IMR-90 (cell line): ENCODE measurements around the gene CLIC3. TPM values are rescaled to one million over a fixed set of nuclear protein-coding genes. Genes with fewer than 3 reads are reported as not detected.

Source experiments
- ATAC-seq: fragments of 200-7000 bp; cut with Tn5 transposase; 2 replicates; pipeline ENCODE4 v1.9.1; 2020; ENCODE audit warnings: low read depth, mild to moderate bottlenecking, moderate library complexity
- BruUV-seq: library from RNA; stranded (reverse); fragments of 400-500 nt; replicated peaks from 2 replicates; lab custom pipeline; 2021; lab: Mats Ljungman, UMichigan
- CTCF ChIA-PET: fragments of 300-600 bp; formaldehyde crosslinking; extraction: SDS; loops from one replicate; lab custom pipeline; 2021; ENCODE audit warnings: antibody characterized with exemption; lab: Yijun Ruan, JAX
- POLR2A ChIA-PET: fragments of 300-600 bp; sonication (Branson Sonifier 250); formaldehyde crosslinking; loops from one replicate; lab custom pipeline; 2022; ENCODE audit warnings: antibody characterized with exemption; ENCODE audit not compliant: unreplicated experiment; lab: Charles Lee
- DNase-seq: peaks from one replicate; pipeline ENCODE4 v3.0.0; 2013
- H2AFZ ChIP-seq: replicated peaks from 2 replicates; pipeline ENCODE3; 2013; ENCODE audit warnings: low read length, mild to moderate bottlenecking; ENCODE audit not compliant: poor library complexity
- H2AK5ac ChIP-seq: 2 replicates; pipeline ENCODE4 v1.6.1; 2013; ENCODE audit warnings: low read depth, low read length, inconsistent platforms
- H2AK9ac ChIP-seq: replicated peaks from 2 replicates; pipeline ENCODE3; 2013; ENCODE audit warnings: mild to moderate bottlenecking, low read depth, low read length, moderate library complexity; ENCODE audit not compliant: poor library complexity
- H2BK120ac ChIP-seq: 2 replicates; pipeline ENCODE4 v1.6.1; 2013; ENCODE audit warnings: low read depth, low read length, inconsistent platforms
- H2BK15ac ChIP-seq: 3 replicates; pipeline ENCODE4 v1.6.1; 2013; ENCODE audit warnings: low read depth, low read length, inconsistent platforms
- H2BK20ac ChIP-seq: 2 replicates; pipeline ENCODE4 v1.6.1; 2013; ENCODE audit warnings: low read depth, mild to moderate bottlenecking, inconsistent platforms, low read length, moderate library complexity
- H2BK5ac ChIP-seq: 2 replicates; pipeline ENCODE4 v1.6.1; 2013; ENCODE audit warnings: mild to moderate bottlenecking, low read depth, low read length, inconsistent platforms; ENCODE audit not compliant: poor library complexity, severe bottlenecking
- H3K14ac ChIP-seq: replicated peaks from 2 replicates; pipeline ENCODE4 v1.6.1; 2013; ENCODE audit warnings: low read depth, low read length, inconsistent platforms
- H3K18ac ChIP-seq: 2 replicates; pipeline ENCODE4 v1.6.1; 2013; ENCODE audit warnings: low read depth, low read length, control low read depth
- H3K23ac ChIP-seq: 2 replicates; pipeline ENCODE4 v1.6.1; 2013; ENCODE audit warnings: low read depth, low read length, inconsistent platforms
- H3K27ac ChIP-seq: 2 replicates; pipeline ENCODE4 v1.5.1; 2013; ENCODE audit warnings: mild to moderate bottlenecking, control low read depth, low read length; ENCODE audit not compliant: insufficient read depth
- H3K27me3 ChIP-seq: 2 replicates; pipeline ENCODE4 v1.6.1; 2013; ENCODE audit warnings: low read length; ENCODE audit not compliant: control insufficient read depth, insufficient read depth
- H3K36me3 ChIP-seq: 2 replicates; pipeline ENCODE4 v1.6.1; 2013; ENCODE audit warnings: low read length, mixed read lengths; ENCODE audit not compliant: control insufficient read depth, insufficient read depth
- H3K4ac ChIP-seq: 2 replicates; pipeline ENCODE4 v1.6.1; 2013; ENCODE audit warnings: low read depth, low read length, inconsistent platforms
- H3K4me1 ChIP-seq: 2 replicates; pipeline ENCODE4 v1.6.1; 2013; ENCODE audit warnings: low read length, mixed read lengths; ENCODE audit not compliant: control insufficient read depth, insufficient read depth
- H3K4me2 ChIP-seq: 2 replicates; pipeline ENCODE4 v1.6.1; 2013; ENCODE audit warnings: low read depth, mild to moderate bottlenecking, control low read depth, low read length, moderate library complexity
- H3K4me3 ChIP-seq: 2 replicates; pipeline ENCODE4 v1.5.1; 2013; ENCODE audit warnings: low read depth, mild to moderate bottlenecking, control low read depth, low read length, moderate library complexity; ENCODE audit not compliant: insufficient read depth
- H3K56ac ChIP-seq: 2 replicates; pipeline ENCODE4 v1.6.1; 2013; ENCODE audit warnings: low read length, inconsistent platforms; ENCODE audit not compliant: insufficient read depth; ENCODE audit errors: extremely low read depth
- H3K79me1 ChIP-seq, 2 experiments: 2 replicates each; pipeline ENCODE4 v1.6.1; 2013; ENCODE audit warnings: low read length in 2 of 2, inconsistent platforms in 1 of 2, low read depth in 1 of 2
- H3K9ac ChIP-seq: 2 replicates; pipeline ENCODE4 v1.6.1; 2013; ENCODE audit warnings: low read depth, low read length, control low read depth
- H3K9me1 ChIP-seq: 2 replicates; pipeline ENCODE4 v1.6.1; 2013; ENCODE audit warnings: low read length, inconsistent platforms; ENCODE audit not compliant: insufficient read depth
- H3K9me3 ChIP-seq: 2 replicates; pipeline ENCODE4 v1.6.1; 2013; ENCODE audit warnings: low read length; ENCODE audit not compliant: control insufficient read depth, insufficient read depth
- H4K20me1 ChIP-seq: 2 replicates; pipeline ENCODE4 v1.6.1; 2013; ENCODE audit warnings: low read length, inconsistent platforms; ENCODE audit not compliant: insufficient read depth
- H4K5ac ChIP-seq: 2 replicates; pipeline ENCODE4 v1.6.1; 2013; ENCODE audit warnings: mild to moderate bottlenecking, low read depth, low read length, control low read depth
- H4K8ac ChIP-seq, 2 experiments: 2 replicates each; pipeline ENCODE4 v1.6.1; 2013; ENCODE audit warnings: low read depth in 2 of 2, low read length in 2 of 2, control low read depth in 1 of 2, inconsistent platforms in 1 of 2
- H4K91ac ChIP-seq: 2 replicates; pipeline ENCODE4 v1.6.1; 2013; ENCODE audit warnings: low read depth, low read length, inconsistent platforms; ENCODE audit not compliant: insufficient read depth
- CEBPB ChIP-seq: IDR thresholded peaks from 2 replicates; pipeline ENCODE4 v1.6.1; 2012; ENCODE audit warnings: low read depth, low read length, improper control_type of control experiment
- CTCF ChIP-seq: conservative IDR thresholded peaks from 2 replicates; pipeline ENCODE4 v1.5.1; 2012; ENCODE audit warnings: mild to moderate bottlenecking, low read depth, low read length, improper control_type of control experiment
- FOS ChIP-seq: fragments of 150-350 bp; IDR thresholded peaks from 2 replicates; pipeline ENCODE4 v1.6.1; 2016; ENCODE audit warnings: low read depth, low read length
- MXI1 ChIP-seq: IDR thresholded peaks from 2 replicates; pipeline ENCODE4 v1.6.1; 2012; ENCODE audit warnings: low read depth, mild to moderate bottlenecking, low read length, moderate library complexity, borderline replicate concordance
- NFE2L2 ChIP-seq: fragments of 150-350 bp; IDR thresholded peaks from 2 replicates; pipeline ENCODE4 v1.6.1; 2016; ENCODE audit warnings: low read depth, mild to moderate bottlenecking, low read length
- RCOR1 ChIP-seq: IDR thresholded peaks from 2 replicates; pipeline ENCODE4 v1.6.1; 2012; ENCODE audit warnings: mild to moderate bottlenecking, low read length, improper control_type of control experiment; ENCODE audit not compliant: insufficient replicate concordance
- WGBS, 2 experiments: methylation state at CpG; one replicate each; pipeline versions ENCODE4 v1.1.5 to v1.1.7; 2013; ENCODE audit warnings: missing lambda C conversion rate in 2 of 2; ENCODE audit not compliant: insufficient read length in 1 of 2; ENCODE audit errors: extremely low coverage in 2 of 2; 5-methylcytosine and 5-hydroxymethylcytosine counted together
- dilution Hi-C: fragments of 300-500 bp; cut with HindIII; formaldehyde crosslinking; loops from one replicate; pipeline ENCODE4 v1.14.3; 2018; ENCODE audit warnings: low sequenced_read_pairs; ENCODE audit not compliant: unreplicated experiment
- in situ Hi-C: fragments of 300-500 bp; cut with MboI; formaldehyde crosslinking; loops from 3 replicates; pipeline ENCODE4 v1.14.3; 2019; ENCODE audit warnings: low sequenced_read_pairs, inconsistent platforms, mixed read lengths
- intact Hi-C: fragments of 100-400 bp; cut with micrococcal nuclease; formaldehyde crosslinking; loops from 2 replicates; pipeline ENCODE4 v1.10.0; 2022
- polyA plus RNA-seq, 3 experiments: library from polyadenylated mRNA; depleted of rRNA; stranded (reverse); fragments of >200 nt; gene quantifications; 2 replicates each; pipeline ENCODE4 v1.2.3, GENCODE V29; 2012; ENCODE audit warnings: low replicate concordance in 1 of 3
- total RNA-seq: library from RNA; depleted of rRNA; stranded (reverse); fragments of >200 nt; gene quantifications from 2 replicates; pipeline ENCODE4 v1.2.3, GENCODE V29; 2012
- TF ChIP-seq, protein P1 (sequence below): fragments of 150-350 bp; IDR thresholded peaks from 2 replicates; pipeline ENCODE4 v1.6.1; 2017; ENCODE audit warnings: mild to moderate bottlenecking, antibody characterized with exemption, low read length, low read depth

The CLIC3 gene
- total and polyA plus RNA-seq, 2 of the 4 experiments (the other 2 are of a cell fraction), result 0.18 to 1.7 TPM

DNA sequence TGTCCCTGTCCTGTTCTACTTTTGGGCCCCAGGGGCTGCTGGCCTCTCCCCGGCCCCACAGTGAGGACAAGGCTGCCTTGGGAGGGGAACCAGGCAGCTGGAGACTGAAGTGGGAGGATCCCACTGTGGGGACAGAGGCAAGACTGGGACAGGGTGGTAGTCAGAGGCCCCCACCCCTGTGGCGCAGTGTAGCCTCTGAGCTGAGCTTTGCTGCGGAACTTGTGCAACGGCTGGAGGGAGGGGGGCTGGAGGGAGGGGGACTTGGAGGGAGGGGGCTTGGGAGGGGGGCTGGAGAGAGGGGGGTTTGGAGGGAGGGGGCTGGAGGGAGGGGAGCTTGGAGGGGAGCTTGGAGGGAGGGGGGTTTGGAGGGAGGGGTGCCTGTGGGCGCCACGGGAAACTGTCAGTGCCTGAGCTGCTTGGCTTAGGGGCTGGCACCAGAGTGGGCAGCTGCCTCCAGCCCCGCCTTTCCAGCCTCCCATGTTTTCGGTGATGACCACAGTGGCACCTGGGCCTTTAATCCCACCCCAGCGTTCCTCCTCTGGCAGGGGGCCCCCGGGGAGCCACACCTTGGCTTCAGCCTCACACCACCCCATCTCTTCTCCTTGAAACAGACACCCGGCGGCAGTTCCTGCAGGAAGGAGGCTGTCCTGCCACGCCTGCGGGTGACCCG lies 37.8 kb upstream of the CLIC3 start:
- H2BK5ac ChIP-seq, result no peak overlapping the region
- intact Hi-C loops (no loop called here), dilution Hi-C loops (no loop called here), in situ Hi-C loops (loop anchor here (10.0 kb wide), 1 partner anchor 249 kb away; no protein-coding TSS in a partner anchor)
- no peaks in the 10 kb centered on the region for H3K79me1 ChIP-seq
- no peak overlapping the region for H4K91ac ChIP-seq
- no peak overlapping the region for H3K9ac ChIP-seq
- no peak overlapping the region for H2BK120ac ChIP-seq
- no peaks in the 10 kb centered on the region; the same call in 1 of the 2 replicates for H4K20me1 ChIP-seq
- ChIA-PET CTCF (interaction anchor here (0.6 to 3.1 kb wide), 6 partner anchors 12 to 247 kb away, joined by 3 to 27 read pairs (median 4); partner anchors contain the start of gene NPDC1), POLR2A (no interaction called here)
- DNase-seq (no peak), ATAC-seq (no peak)
- no peak overlapping the region for H3K4ac ChIP-seq
- no peak overlapping the region for H3K4me3 ChIP-seq
- H3K9me3 ChIP-seq, result no peaks in the 10 kb centered on the region
- no peaks in the 10 kb centered on the region for H3K4me1 ChIP-seq
- BruUV-seq, result no TSS peak
- no peak overlapping the region for H2BK20ac ChIP-seq
- no peaks in the 10 kb centered on the region for H3K9me1 ChIP-seq
- H3K27me3 ChIP-seq, result peaks cover 2% of the 10 kb centered on the region; the same call in 1 of the 2 replicates
- peaks cover 5% of the 10 kb centered on the region for H3K36me3 ChIP-seq
- no peak overlapping the region for H3K56ac ChIP-seq
- 72% methylated on average over 8 of the region's 15 CpGs; no CpG with 5 or more reads in 1 of the 2 experiments for WGBS, 2 experiments
- H4K8ac ChIP-seq, result no peak overlapping the region
- no peak overlapping the region for H2AFZ ChIP-seq
- H3K4me2 ChIP-seq, result no peak overlapping the region
- H2BK15ac ChIP-seq, result no peak overlapping the region
- no peak for TF ChIP-seq MXI1
- no peak for TF ChIP-seq CTCF
- TF ChIP-seq RCOR1, result no peak
- no peak for TF ChIP-seq FOS
- TF ChIP-seq NFE2L2, result no peak
- TF ChIP-seq, protein P1, sequence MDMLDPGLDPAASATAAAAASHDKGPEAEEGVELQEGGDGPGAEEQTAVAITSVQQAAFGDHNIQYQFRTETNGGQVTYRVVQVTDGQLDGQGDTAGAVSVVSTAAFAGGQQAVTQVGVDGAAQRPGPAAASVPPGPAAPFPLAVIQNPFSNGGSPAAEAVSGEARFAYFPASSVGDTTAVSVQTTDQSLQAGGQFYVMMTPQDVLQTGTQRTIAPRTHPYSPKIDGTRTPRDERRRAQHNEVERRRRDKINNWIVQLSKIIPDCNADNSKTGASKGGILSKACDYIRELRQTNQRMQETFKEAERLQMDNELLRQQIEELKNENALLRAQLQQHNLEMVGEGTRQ, result no peak
- TF ChIP-seq CEBPB, result no peak
- no peak overlapping the region for H2AK9ac ChIP-seq
- no peak overlapping the region for H4K5ac ChIP-seq
- no peak overlapping the region for H3K23ac ChIP-seq
- H3K27ac ChIP-seq, result no peak overlapping the region
- no peak overlapping the region for H3K14ac ChIP-seq
- H3K18ac ChIP-seq, result no peak overlapping the region
- no peak overlapping the region for H2AK5ac ChIP-seq
